ENCODE measurements around the gene ATXN1.
"Not testable (repeated sequence)": the region's sequence is repeated elsewhere in the genome, so short reads cannot be mapped to it uniquely, and the experiment has no call there.

Gene ATXN1

DNA sequence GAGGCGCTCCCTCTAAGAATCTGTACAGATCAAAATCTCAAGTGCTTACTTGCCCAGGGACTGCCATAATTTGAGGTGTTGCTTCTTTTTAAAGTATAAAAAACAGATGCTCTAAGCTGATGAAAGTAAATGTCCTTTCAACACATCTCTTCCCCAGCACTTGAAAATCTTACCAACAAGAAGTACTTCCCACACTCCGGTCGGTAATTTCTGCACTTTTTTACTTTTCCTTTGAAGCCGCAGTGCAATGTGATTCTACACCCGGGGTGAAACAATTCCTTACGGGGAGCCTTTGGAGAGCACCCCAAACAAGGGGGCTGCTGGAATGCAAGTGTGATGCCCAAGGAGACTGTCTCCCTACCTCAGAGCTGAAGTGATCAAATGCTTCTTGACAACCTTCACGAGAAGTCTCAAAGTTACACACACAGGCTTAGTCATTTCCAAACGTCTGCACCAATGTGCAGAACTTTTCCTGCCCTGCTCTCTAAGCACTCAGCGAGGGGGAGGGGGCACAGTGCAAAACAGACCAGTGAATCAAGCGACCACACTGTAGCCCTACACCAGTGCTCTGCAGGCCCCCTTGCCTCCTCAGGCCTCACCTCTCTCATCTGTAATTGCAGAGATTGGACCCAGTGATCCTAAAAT is 56.7 kb downstream of the ATXN1 start:
- TF ChIP-seq, protein P1, sequence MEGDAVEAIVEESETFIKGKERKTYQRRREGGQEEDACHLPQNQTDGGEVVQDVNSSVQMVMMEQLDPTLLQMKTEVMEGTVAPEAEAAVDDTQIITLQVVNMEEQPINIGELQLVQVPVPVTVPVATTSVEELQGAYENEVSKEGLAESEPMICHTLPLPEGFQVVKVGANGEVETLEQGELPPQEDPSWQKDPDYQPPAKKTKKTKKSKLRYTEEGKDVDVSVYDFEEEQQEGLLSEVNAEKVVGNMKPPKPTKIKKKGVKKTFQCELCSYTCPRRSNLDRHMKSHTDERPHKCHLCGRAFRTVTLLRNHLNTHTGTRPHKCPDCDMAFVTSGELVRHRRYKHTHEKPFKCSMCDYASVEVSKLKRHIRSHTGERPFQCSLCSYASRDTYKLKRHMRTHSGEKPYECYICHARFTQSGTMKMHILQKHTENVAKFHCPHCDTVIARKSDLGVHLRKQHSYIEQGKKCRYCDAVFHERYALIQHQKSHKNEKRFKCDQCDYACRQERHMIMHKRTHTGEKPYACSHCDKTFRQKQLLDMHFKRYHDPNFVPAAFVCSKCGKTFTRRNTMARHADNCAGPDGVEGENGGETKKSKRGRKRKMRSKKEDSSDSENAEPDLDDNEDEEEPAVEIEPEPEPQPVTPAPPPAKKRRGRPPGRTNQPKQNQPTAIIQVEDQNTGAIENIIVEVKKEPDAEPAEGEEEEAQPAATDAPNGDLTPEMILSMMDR (conservative IDR thresholded peaks at IDR 0.05; ENCODE audit: low read depth, low read length): no peak
- no peak for DNase-seq (ENCODE audit: low read depth)
- H3K4me3 ChIP-seq (ENCODE audit: low read length): peak overlapping the region; percentile 31

DNA sequence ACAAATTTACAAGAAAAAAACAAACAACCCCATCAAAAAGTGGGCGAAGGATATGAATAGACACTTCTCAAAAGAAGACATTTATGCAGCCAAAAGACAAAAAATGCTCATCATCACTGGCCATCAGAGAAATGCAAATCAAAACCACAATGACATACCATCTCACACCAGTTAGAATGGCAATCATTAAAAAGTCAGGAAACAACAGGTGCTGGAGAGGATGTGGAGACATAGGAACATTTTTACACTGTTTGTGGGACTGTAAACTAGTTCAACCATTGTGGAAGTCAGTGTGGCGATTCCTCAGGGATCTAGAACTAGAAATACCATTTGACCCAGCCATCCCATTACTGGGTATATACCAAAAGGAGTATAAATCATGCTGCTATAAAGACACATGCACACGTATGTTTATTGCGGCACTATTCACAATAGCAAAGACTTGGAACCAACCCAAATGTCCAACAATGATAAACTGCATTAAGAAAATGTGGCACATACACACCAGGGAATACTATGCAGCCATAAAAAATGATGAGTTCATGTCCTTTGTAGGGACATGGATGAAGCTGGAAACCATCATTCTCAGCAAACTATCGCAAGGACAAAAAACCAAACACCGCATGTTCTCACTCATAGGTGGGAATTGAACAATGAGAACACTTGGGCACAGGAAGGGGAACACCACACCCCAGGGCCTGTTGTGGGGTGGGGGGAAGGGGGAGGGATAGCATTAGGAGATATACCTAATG is 58.5 kb downstream of the ATXN1 start:
- H3K4me3 ChIP-seq (ENCODE audit: low read length); DNase-seq (ENCODE audit: low read depth): not testable (repeated sequence)

DNA sequence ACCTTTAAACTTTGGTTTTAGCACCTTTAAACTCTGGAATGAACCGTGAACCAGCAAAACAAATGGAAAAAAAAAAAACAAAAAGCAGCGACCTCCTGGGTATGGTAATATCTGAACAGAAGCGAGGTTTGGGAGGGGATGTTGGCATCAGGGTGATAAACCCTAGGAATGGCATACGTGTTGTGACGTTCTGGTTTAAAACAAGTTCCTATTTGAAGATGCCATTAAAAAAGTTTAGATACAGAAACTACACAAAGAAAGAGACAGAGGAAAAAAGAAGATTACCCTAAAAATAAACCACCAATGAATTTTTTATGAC is 60.4 kb downstream of the ATXN1 start:
- TF ChIP-seq, protein P1 (conservative IDR thresholded peaks at IDR 0.05; ENCODE audit: low read depth, low read length): no peak
- DNase-seq (ENCODE audit: low read depth): no peak
- H3K4me3 ChIP-seq (ENCODE audit: low read length): no peak overlapping the region

DNA sequence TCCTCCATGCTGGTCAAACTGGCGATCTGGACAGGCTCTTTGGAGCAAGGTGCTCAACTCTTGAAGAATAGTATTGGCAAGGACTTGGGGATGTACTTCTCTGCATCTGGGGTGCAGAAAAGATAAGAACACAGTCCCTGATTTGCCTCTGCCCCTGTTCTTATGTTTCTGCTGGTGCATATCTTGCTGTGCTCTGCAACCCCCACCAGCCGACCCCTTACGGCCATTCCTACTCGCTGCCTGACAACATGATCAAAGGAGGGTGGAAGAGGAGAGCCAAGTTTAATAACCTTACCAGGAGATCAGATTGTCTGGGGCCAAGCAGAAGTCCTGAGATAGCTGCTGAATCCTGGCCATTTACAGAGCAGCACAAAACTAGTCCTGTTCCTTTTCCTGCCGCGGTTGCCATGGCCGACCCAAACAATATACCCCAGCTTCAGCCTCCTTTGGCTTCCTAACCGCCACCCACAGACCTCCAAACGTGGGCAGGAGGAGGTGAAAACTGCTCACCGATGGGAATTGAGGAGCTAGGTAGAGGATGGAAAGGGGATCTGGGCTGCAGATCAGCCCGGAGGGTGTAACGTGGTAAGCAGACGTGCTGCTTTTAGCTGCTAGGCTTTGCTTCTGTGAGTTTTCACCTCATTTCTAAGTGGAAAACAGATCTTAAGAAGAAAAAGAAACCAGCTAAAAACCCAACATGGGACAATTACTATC is 60.9 kb downstream of the ATXN1 start:
- DNase-seq (ENCODE audit: low read depth): no peak
- TF ChIP-seq, protein P1 (conservative IDR thresholded peaks at IDR 0.05; ENCODE audit: low read depth, low read length): no peak
- H3K4me3 ChIP-seq (ENCODE audit: low read length): peak overlapping the region; percentile 6

DNA sequence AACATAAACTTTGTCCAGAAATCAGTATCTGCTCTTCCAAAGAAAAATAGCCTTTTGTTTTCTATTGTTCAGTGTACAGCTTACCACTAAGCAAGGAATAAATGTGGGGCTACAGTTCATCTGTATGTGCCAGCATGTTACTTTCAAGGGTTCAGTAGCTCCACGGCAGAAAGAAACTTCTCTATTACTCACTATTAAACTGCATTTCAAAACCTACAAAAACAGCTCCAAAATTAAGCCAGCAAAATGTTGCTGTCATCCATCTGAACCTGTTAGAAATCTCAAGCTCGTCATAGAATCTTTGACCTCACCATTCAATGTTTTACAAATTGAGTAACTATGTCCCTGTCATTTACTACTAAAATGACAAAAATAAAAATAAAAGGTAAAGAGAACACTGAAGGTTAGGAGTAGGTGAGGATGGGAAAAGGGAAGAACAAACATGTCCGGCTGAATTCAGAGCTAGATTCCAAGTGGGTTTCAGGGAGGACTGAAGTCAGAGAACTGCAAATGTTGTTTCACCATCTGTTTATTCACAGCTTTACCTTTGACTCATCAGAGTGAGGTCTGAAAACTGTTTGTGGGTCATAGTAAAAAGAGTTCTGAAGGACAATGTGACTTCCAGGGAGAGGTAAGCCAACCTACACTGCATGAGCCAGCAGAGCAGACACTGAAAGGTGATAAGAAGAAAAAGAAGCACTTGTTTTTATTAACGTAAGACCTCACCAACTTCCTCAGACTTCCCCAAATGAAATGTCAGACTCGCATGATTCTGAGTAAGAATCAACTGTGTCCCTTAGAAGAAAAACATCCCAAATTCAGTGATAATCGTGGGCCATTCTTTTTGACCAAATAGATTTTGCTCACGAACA is 62.0 kb downstream of the ATXN1 start:
- no peak for DNase-seq (ENCODE audit: low read depth)
- H3K4me3 ChIP-seq (ENCODE audit: low read length): no peak overlapping the region

DNA sequence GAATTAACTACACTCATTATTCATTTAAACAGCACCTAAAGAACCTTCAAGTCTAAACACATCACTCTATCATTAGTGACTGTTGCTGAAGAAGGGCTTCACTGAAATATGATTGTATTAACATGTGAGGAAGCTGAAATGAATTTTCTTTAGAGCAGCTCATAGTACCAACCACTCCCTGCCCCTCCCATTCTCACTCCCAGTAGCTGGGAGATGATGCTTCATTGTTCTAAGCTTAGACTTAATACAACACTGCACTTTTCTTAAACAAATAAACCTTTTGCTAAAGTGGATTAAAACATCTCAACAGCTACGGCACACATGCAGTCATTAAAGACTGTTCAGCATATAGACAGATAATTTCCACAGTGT is 63.1 kb downstream of the ATXN1 start:
- TF ChIP-seq, protein P1 (conservative IDR thresholded peaks at IDR 0.05; ENCODE audit: low read depth, low read length): no peak
- H3K4me3 ChIP-seq (ENCODE audit: low read length): no peak overlapping the region
- DNase-seq (ENCODE audit: low read depth): no peak

More for the DNA sequence above, 62.0 kb downstream of the ATXN1 start:
- TF ChIP-seq, protein P1 (conservative IDR thresholded peaks at IDR 0.05; ENCODE audit: low read depth, low read length): no peak
